ENCODE results near the gene UTS2.

The UTS2 gene

GRCh38 chr1:7809742-7810141 lies 43.1 kb downstream of the UTS2 start:
- no peak for DNase-seq

DNA sequence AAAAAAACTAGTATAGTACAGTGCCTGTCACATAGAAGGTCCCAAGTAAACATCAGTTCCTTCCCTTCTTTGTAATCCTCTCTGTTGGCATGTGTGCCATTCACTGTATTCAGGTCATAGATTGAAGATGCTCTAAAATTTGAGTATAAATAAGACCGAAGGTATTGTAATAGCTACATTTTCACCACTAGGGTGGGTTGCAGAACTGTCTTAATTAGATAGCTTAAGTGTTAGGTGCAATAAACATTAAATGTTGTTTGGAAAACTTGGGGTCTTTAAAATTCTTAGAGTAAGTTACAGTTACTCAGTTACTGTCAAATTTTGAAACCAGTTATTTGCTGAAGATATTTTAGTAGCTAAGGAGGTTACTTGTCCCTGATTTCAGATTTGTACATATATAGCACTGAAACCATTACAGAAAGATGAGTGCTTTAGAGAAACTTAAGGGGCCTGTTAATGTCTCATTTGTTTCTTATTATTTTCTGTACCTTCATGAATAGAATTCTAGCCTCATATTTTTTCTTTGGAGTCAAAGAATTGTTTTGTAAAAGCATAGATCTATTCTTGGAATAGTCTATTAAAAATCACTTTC lies 44.5 kb downstream of the UTS2 start:
- DNase-seq, result no peak

DNA sequence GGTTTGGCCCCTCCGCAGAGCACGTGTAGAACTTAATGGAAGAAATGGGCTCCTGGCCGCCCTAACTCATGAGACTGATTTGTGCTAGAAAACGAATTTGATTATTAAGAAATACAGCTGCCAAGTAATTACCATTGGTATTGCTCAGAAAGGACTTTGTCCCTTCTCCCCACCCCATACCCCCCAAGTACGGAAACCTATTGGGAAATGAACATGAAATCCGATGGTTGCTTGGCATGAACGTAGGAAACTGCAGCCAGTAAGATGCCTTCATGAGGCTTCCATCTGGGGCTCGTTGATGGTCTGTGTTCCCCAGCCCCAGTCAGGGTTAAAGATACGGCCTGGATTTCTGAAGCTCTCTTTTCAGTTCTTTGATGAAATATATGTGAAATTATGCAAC lies 47.4 kb downstream of the UTS2 start:
- DNase-seq, result no peak

Measured in NCI-H2107 (cell line).